Measurements from ENCODE around the gene RBM33. TPM values are rescaled to one million over a fixed set of nuclear protein-coding genes. Genes with fewer than 3 reads are reported as not detected.

The RBM33 gene
- polyA plus RNA-seq, 3 donors: 15.0 to 27.7 (median 22.2) TPM

- no peaks in the 10 kb centered on the region for H3K27me3 Mint-ChIP-seq (ENCODE audit: low read depth in 3 of 3)
Measured at GRCh38 chr7:155670521-155670920, 26.1 kb downstream of the RBM33 start.

GRCh38 chr7:155674556-155674955 is 30.1 kb downstream of the RBM33 start:
- Mint-ChIP-seq H3K9me3 (no peaks in the 10 kb centered on the region), H3K4me1 (peaks cover 15% of the 10 kb centered on the region), H3K4me3 (no peak overlapping the region), H3K36me3 (peaks cover 36 to 48% of the 10 kb centered on the region in 2 donors), H3K27me3 (ENCODE audit: low read depth in 3 of 3) (peaks cover 0 to 1% (median 0%) of the 10 kb centered on the region in 3 donors), H3K27ac (peak overlapping the region in 1 of 7 donors; percentile 15)
- H3K36me3 ChIP-seq (replicated peaks in 1 of 2; ENCODE audit: control insufficient read depth in 1 of 2, insufficient read depth in 2 of 2, low read length in 2 of 2): peaks cover 25 to 63% of the 10 kb centered on the region in 2 donors
- intact Hi-C loops (cut with micrococcal nuclease): no loop called here
- peaks cover 9% of the 10 kb centered on the region in 2 donors for H3K4me1 ChIP-seq (ENCODE audit: control insufficient read depth in 1 of 2, insufficient read depth in 2 of 2, low read length in 2 of 2)
- no peaks in the 10 kb centered on the region for H3K9me3 ChIP-seq (replicated peaks in 1 of 2; ENCODE audit: control insufficient read depth in 1 of 2, insufficient read depth in 1 of 2, low read length in 2 of 2)
- no peak overlapping the region for H2AFZ ChIP-seq (ENCODE audit: insufficient read depth, low read depth, low read length, poor library complexity, severe bottlenecking)
- H3K79me2 ChIP-seq (ENCODE audit: insufficient read depth, low read length): peaks cover 80% of the 10 kb centered on the region
- WGBS (ENCODE audit: insufficient coverage): no CpG with 5 or more reads among the region's 3 CpGs
- no peak overlapping the region for H3K4me2 ChIP-seq (replicated peaks; ENCODE audit: extremely low read depth, low read length, poor library complexity, severe bottlenecking)
- TF ChIP-seq, protein P1, sequence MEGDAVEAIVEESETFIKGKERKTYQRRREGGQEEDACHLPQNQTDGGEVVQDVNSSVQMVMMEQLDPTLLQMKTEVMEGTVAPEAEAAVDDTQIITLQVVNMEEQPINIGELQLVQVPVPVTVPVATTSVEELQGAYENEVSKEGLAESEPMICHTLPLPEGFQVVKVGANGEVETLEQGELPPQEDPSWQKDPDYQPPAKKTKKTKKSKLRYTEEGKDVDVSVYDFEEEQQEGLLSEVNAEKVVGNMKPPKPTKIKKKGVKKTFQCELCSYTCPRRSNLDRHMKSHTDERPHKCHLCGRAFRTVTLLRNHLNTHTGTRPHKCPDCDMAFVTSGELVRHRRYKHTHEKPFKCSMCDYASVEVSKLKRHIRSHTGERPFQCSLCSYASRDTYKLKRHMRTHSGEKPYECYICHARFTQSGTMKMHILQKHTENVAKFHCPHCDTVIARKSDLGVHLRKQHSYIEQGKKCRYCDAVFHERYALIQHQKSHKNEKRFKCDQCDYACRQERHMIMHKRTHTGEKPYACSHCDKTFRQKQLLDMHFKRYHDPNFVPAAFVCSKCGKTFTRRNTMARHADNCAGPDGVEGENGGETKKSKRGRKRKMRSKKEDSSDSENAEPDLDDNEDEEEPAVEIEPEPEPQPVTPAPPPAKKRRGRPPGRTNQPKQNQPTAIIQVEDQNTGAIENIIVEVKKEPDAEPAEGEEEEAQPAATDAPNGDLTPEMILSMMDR (IDR thresholded peaks at IDR 0.05): no peak
- no peak overlapping the region for H3K27ac ChIP-seq (ENCODE audit: low read depth in 1 of 2, low read length in 2 of 2)
- peaks cover 95% of the 10 kb centered on the region for H4K20me1 ChIP-seq (ENCODE audit: insufficient read depth, low read length)
- no peak overlapping the region for H3K4me3 ChIP-seq (replicated peaks in 1 of 3; ENCODE audit: low read depth in 2 of 3, low read length in 3 of 3)
- H3K27me3 ChIP-seq (ENCODE audit: control insufficient read depth in 2 of 2, insufficient read depth in 2 of 2, low read length in 2 of 2): no peaks in the 10 kb centered on the region
- no peak overlapping the region for H3K9ac ChIP-seq (ENCODE audit: insufficient read depth, low read length, poor library complexity, severe bottlenecking)
- no peak for DNase-seq

More at GRCh38 chr7:155670521-155670920, 26.1 kb downstream of the RBM33 start:
- peak overlapping the region in 3 of 7 donors; percentile 8 to 54 (median 12) for H3K27ac Mint-ChIP-seq
- intact Hi-C loops (cut with micrococcal nuclease): no loop called here
- peaks cover 88% of the 10 kb centered on the region for H3K79me2 ChIP-seq (ENCODE audit: insufficient read depth, low read length)
- no peaks in the 10 kb centered on the region for H3K4me1 ChIP-seq (ENCODE audit: control insufficient read depth in 1 of 2, insufficient read depth in 2 of 2, low read length in 2 of 2)
- peak overlapping the region in 1 of 2 donors; percentile 38 for H3K27ac ChIP-seq (ENCODE audit: low read depth in 1 of 2, low read length in 2 of 2)
- peaks cover 96% of the 10 kb centered on the region for H4K20me1 ChIP-seq (ENCODE audit: insufficient read depth, low read length)
- no peaks in the 10 kb centered on the region for H3K27me3 ChIP-seq (ENCODE audit: control insufficient read depth in 2 of 2, insufficient read depth in 2 of 2, low read length in 2 of 2)
- no peaks in the 10 kb centered on the region for H3K9me3 ChIP-seq (replicated peaks in 1 of 2; ENCODE audit: control insufficient read depth in 1 of 2, insufficient read depth in 1 of 2, low read length in 2 of 2)
- TF ChIP-seq, protein P1 (IDR thresholded peaks at IDR 0.05): no peak
- no peaks in the 10 kb centered on the region for H3K9me3 Mint-ChIP-seq
- no peak overlapping the region for H2AFZ ChIP-seq (ENCODE audit: insufficient read depth, low read depth, low read length, poor library complexity, severe bottlenecking)
- peaks cover 22 to 65% of the 10 kb centered on the region in 2 donors for H3K36me3 ChIP-seq (replicated peaks in 1 of 2; ENCODE audit: control insufficient read depth in 1 of 2, insufficient read depth in 2 of 2, low read length in 2 of 2)
- no peak overlapping the region for H3K4me3 Mint-ChIP-seq
- H3K4me2 ChIP-seq (replicated peaks; ENCODE audit: extremely low read depth, low read length, poor library complexity, severe bottlenecking): no peak overlapping the region
- WGBS (ENCODE audit: insufficient coverage): no CpG with 5 or more reads among the region's 5 CpGs
- peaks cover 9% of the 10 kb centered on the region for H3K4me1 Mint-ChIP-seq
- H3K9ac ChIP-seq (ENCODE audit: insufficient read depth, low read length, poor library complexity, severe bottlenecking): no peak overlapping the region
- DNase-seq: no peak
- peaks cover 45 to 60% of the 10 kb centered on the region in 2 donors for H3K36me3 Mint-ChIP-seq
- no peak overlapping the region for H3K4me3 ChIP-seq (replicated peaks in 1 of 3; ENCODE audit: low read depth in 2 of 3, low read length in 3 of 3)
